Measurements from ENCODE around the gene TUBB2A.
A peak's percentile ranks its signal among the peaks of the same experiment; 100 is the strongest.

Gene TUBB2A

GRCh38 chr6:3124667-3125066 lies 32.7 kb downstream of the TUBB2A start:
- Histone ChIP-seq H4K8ac (ENCODE audit: low read depth, low read length) (no peak overlapping the region), H2BK5ac (ENCODE audit: low read depth, low read length, poor library complexity) (no peak overlapping the region), H2BK120ac (ENCODE audit: insufficient read depth, low read length, poor library complexity) (no peak overlapping the region), H3K4me2 (ENCODE audit: low read length) (no peak overlapping the region), H3K9ac (ENCODE audit: low read length) (no peak overlapping the region), H3K79me1 (ENCODE audit: low read length) (no peaks in the 10 kb centered on the region), H3K79me2 (ENCODE audit: control insufficient read depth, insufficient read depth, low read length, poor library complexity) (no peaks in the 10 kb centered on the region), H3K27ac (ENCODE audit: low read depth, low read length) (no peak overlapping the region), H3K4me1 (ENCODE audit: control insufficient read depth in 1 of 2, insufficient read depth in 2 of 2, low read length in 2 of 2) (no peaks in the 10 kb centered on the region), H3K14ac (ENCODE audit: low read length) (no peak overlapping the region), H2BK12ac (ENCODE audit: low read length) (no peak overlapping the region), H3K4ac (ENCODE audit: low read depth, low read length) (no peak overlapping the region), H3K9me3 (ENCODE audit: insufficient read depth, low read depth, low read length) (no peaks in the 10 kb centered on the region), H2AFZ (ENCODE audit: insufficient read depth, low read length, poor library complexity) (no peak overlapping the region), H3K23ac (ENCODE audit: low read length) (no peak overlapping the region), H2AK5ac (ENCODE audit: low read length) (no peak overlapping the region), H3K18ac (ENCODE audit: low read length) (no peak overlapping the region), H3K27me3 (ENCODE audit: insufficient read depth, low read length) (no peaks in the 10 kb centered on the region), H4K12ac (ENCODE audit: low read depth, low read length) (no peak overlapping the region), H3K4me3 (ENCODE audit: low read depth, low read length) (no peak overlapping the region), H4K91ac (ENCODE audit: low read depth, low read length) (no peak overlapping the region), H3K36me3 (ENCODE audit: control insufficient read depth in 1 of 2, insufficient read depth in 2 of 2, low read length in 2 of 2) (peaks cover 13% of the 10 kb centered on the region in 2 experiments)
- DNase-seq, result no peak
- WGBS (ENCODE audit: extremely low coverage, insufficient coverage, insufficient read length), result no CpG with 5 or more reads among the region's 8 CpGs

- H3K4me1 ChIP-seq (ENCODE audit: control insufficient read depth in 1 of 2, insufficient read depth in 2 of 2, low read length in 2 of 2), result peaks cover 0 to 2% of the 10 kb centered on the region in 2 experiments
- H3K18ac ChIP-seq (ENCODE audit: low read length), result no peak overlapping the region
- no peak overlapping the region for H2AFZ ChIP-seq (ENCODE audit: insufficient read depth, low read length, poor library complexity)
- H3K14ac ChIP-seq (ENCODE audit: low read length), result peak overlapping the region; percentile 25
- no peak overlapping the region for H4K8ac ChIP-seq (ENCODE audit: low read depth, low read length)
- no peak overlapping the region for H3K27ac ChIP-seq (ENCODE audit: low read depth, low read length)
- peak overlapping the region; percentile 11 for H3K9ac ChIP-seq (ENCODE audit: low read length)
- H2BK5ac ChIP-seq (ENCODE audit: low read depth, low read length, poor library complexity), result no peak overlapping the region
- no peaks in the 10 kb centered on the region for H3K9me3 ChIP-seq (ENCODE audit: insufficient read depth, low read depth, low read length)
- H3K4me2 ChIP-seq (ENCODE audit: low read length), result no peak overlapping the region
- H3K23ac ChIP-seq (ENCODE audit: low read length), result no peak overlapping the region
- no peak overlapping the region for H3K4me3 ChIP-seq (ENCODE audit: low read depth, low read length)
- peaks cover 8% of the 10 kb centered on the region for H3K79me2 ChIP-seq (ENCODE audit: control insufficient read depth, insufficient read depth, low read length, poor library complexity)
- peaks cover 6% of the 10 kb centered on the region for H3K79me1 ChIP-seq (ENCODE audit: low read length)
- H2AK5ac ChIP-seq (ENCODE audit: low read length), result no peak overlapping the region
- H4K91ac ChIP-seq (ENCODE audit: low read depth, low read length), result no peak overlapping the region
- H3K4ac ChIP-seq (ENCODE audit: low read depth, low read length), result no peak overlapping the region
- WGBS (ENCODE audit: extremely low coverage, insufficient coverage, insufficient read length), result no CpG with 5 or more reads among the region's 9 CpGs
- no peak for DNase-seq
- H2BK12ac ChIP-seq (ENCODE audit: low read length), result no peak overlapping the region
- H3K36me3 ChIP-seq (ENCODE audit: control insufficient read depth in 1 of 2, insufficient read depth in 2 of 2, low read length in 2 of 2), result peaks cover 3 to 4% of the 10 kb centered on the region in 2 experiments
- H4K12ac ChIP-seq (ENCODE audit: low read depth, low read length), result peak overlapping the region; percentile 17
- H3K27me3 ChIP-seq (ENCODE audit: insufficient read depth, low read length), result no peaks in the 10 kb centered on the region
- no peak overlapping the region for H2BK120ac ChIP-seq (ENCODE audit: insufficient read depth, low read length, poor library complexity)
These were observed 34.5 kb downstream of the TUBB2A start for GRCh38 chr6:3122823-3123182.

GRCh38 chr6:3120765-3121089 lies 36.6 kb downstream of the TUBB2A start:
- peaks cover 0 to 2% of the 10 kb centered on the region in 2 experiments for H3K4me1 ChIP-seq (ENCODE audit: control insufficient read depth in 1 of 2, insufficient read depth in 2 of 2, low read length in 2 of 2)
- no peak overlapping the region for H4K12ac ChIP-seq (ENCODE audit: low read depth, low read length)
- no CpG with 5 or more reads among the region's 5 CpGs for WGBS (ENCODE audit: extremely low coverage, insufficient coverage, insufficient read length)
- DNase-seq, result no peak
- H3K4me2 ChIP-seq (ENCODE audit: low read length), result no peak overlapping the region
- H2BK120ac ChIP-seq (ENCODE audit: insufficient read depth, low read length, poor library complexity), result no peak overlapping the region
- H2AK5ac ChIP-seq (ENCODE audit: low read length), result no peak overlapping the region
- H2AFZ ChIP-seq (ENCODE audit: insufficient read depth, low read length, poor library complexity), result no peak overlapping the region
- H3K18ac ChIP-seq (ENCODE audit: low read length), result no peak overlapping the region
- H3K9ac ChIP-seq (ENCODE audit: low read length), result no peak overlapping the region
- H4K8ac ChIP-seq (ENCODE audit: low read depth, low read length), result no peak overlapping the region
- peaks cover 6% of the 10 kb centered on the region for H3K79me1 ChIP-seq (ENCODE audit: low read length)
- H3K27ac ChIP-seq (ENCODE audit: low read depth, low read length), result no peak overlapping the region
- no peak overlapping the region for H3K4me3 ChIP-seq (ENCODE audit: low read depth, low read length)
- H3K14ac ChIP-seq (ENCODE audit: low read length), result no peak overlapping the region
- H3K79me2 ChIP-seq (ENCODE audit: control insufficient read depth, insufficient read depth, low read length, poor library complexity), result peaks cover 8% of the 10 kb centered on the region
- no peaks in the 10 kb centered on the region for H3K9me3 ChIP-seq (ENCODE audit: insufficient read depth, low read depth, low read length)
- peaks cover under 1 to 3% of the 10 kb centered on the region in 2 experiments for H3K36me3 ChIP-seq (ENCODE audit: control insufficient read depth in 1 of 2, insufficient read depth in 2 of 2, low read length in 2 of 2)
- no peaks in the 10 kb centered on the region for H3K27me3 ChIP-seq (ENCODE audit: insufficient read depth, low read length)
- H3K23ac ChIP-seq (ENCODE audit: low read length), result no peak overlapping the region
- H4K91ac ChIP-seq (ENCODE audit: low read depth, low read length), result no peak overlapping the region
- H2BK5ac ChIP-seq (ENCODE audit: low read depth, low read length, poor library complexity), result no peak overlapping the region
- H3K4ac ChIP-seq (ENCODE audit: low read depth, low read length), result no peak overlapping the region
- no peak overlapping the region for H2BK12ac ChIP-seq (ENCODE audit: low read length)

- peak overlapping the region; percentile 93 for H3K18ac ChIP-seq (ENCODE audit: low read length)
- H3K4ac ChIP-seq (ENCODE audit: low read depth, low read length), result peak overlapping the region; percentile 18
- no peaks in the 10 kb centered on the region for H3K27me3 ChIP-seq (ENCODE audit: insufficient read depth, low read length)
- peak overlapping the region; percentile 79 for H3K4me2 ChIP-seq (ENCODE audit: low read length)
- peak overlapping the region; percentile 65 for H2AK5ac ChIP-seq (ENCODE audit: low read length)
- H3K36me3 ChIP-seq (ENCODE audit: control insufficient read depth in 1 of 2, insufficient read depth in 2 of 2, low read length in 2 of 2), result peaks cover 7 to 13% of the 10 kb centered on the region in 2 experiments
- peak overlapping the region; percentile 83 for H3K9ac ChIP-seq (ENCODE audit: low read length)
- peaks cover 6% of the 10 kb centered on the region for H3K79me1 ChIP-seq (ENCODE audit: low read length)
- no peak overlapping the region for H2BK12ac ChIP-seq (ENCODE audit: low read length)
- H2BK5ac ChIP-seq (ENCODE audit: low read depth, low read length, poor library complexity), result peak overlapping the region; percentile 59
- H4K91ac ChIP-seq (ENCODE audit: low read depth, low read length), result peak overlapping the region; percentile 69
- H3K9me3 ChIP-seq (ENCODE audit: insufficient read depth, low read depth, low read length), result no peaks in the 10 kb centered on the region
- peaks cover 0 to 2% of the 10 kb centered on the region in 2 experiments for H3K4me1 ChIP-seq (ENCODE audit: control insufficient read depth in 1 of 2, insufficient read depth in 2 of 2, low read length in 2 of 2)
- peak overlapping the region; percentile 69 for H2BK120ac ChIP-seq (ENCODE audit: insufficient read depth, low read length, poor library complexity)
- WGBS (ENCODE audit: extremely low coverage, insufficient coverage, insufficient read length), result no CpG with 5 or more reads among the region's 19 CpGs
- no peak overlapping the region for H3K27ac ChIP-seq (ENCODE audit: low read depth, low read length)
- no peak overlapping the region for H3K23ac ChIP-seq (ENCODE audit: low read length)
- peak overlapping the region; percentile 88 for H3K14ac ChIP-seq (ENCODE audit: low read length)
- H2AFZ ChIP-seq (ENCODE audit: insufficient read depth, low read length, poor library complexity), result peak overlapping the region; percentile 68
- H3K79me2 ChIP-seq (ENCODE audit: control insufficient read depth, insufficient read depth, low read length, poor library complexity), result peaks cover 8% of the 10 kb centered on the region
- H3K4me3 ChIP-seq (ENCODE audit: low read depth, low read length), result peak overlapping the region; percentile 99
- peak overlapping the region; percentile 90 for H4K8ac ChIP-seq (ENCODE audit: low read depth, low read length)
- peak; percentile 20 to 42 for DNase-seq
- H4K12ac ChIP-seq (ENCODE audit: low read depth, low read length), result peak overlapping the region; percentile 91
These were observed 38.2 kb downstream of the TUBB2A start for GRCh38 chr6:3119040-3119723.

Measured in trophoblast cell (in vitro differentiated cells and primary cell).